Activated naive CD8-positive, alpha-beta T cell (primary cell): ENCODE measurements around the gene ACACA.
"Not testable (repeated sequence)": the region's sequence is repeated elsewhere in the genome, so short reads cannot be mapped to it uniquely, and the experiment has no call there.

Experiments used
- H3K27ac Mint-ChIP-seq: one replicate; pipeline ENCODE4 v1.8.0; 2021; ENCODE audit warnings: mixed read lengths
- H3K27me3 Mint-ChIP-seq: one replicate; pipeline ENCODE4 v1.8.0; 2021; ENCODE audit warnings: mixed read lengths
- H3K36me3 Mint-ChIP-seq: one replicate; pipeline ENCODE4 v1.8.0; 2021; ENCODE audit warnings: mixed read lengths
- H3K4me1 Mint-ChIP-seq: one replicate; pipeline ENCODE4 v1.8.0; 2021; ENCODE audit warnings: low read depth, mixed read lengths
- H3K4me3 Mint-ChIP-seq: one replicate; pipeline ENCODE4 v1.8.0; 2021; ENCODE audit warnings: mild to moderate bottlenecking, mixed read lengths
- H3K9me3 Mint-ChIP-seq: one replicate; pipeline ENCODE4 v1.8.0; 2021; ENCODE audit warnings: low read depth, mixed read lengths

The ACACA gene

DNA sequence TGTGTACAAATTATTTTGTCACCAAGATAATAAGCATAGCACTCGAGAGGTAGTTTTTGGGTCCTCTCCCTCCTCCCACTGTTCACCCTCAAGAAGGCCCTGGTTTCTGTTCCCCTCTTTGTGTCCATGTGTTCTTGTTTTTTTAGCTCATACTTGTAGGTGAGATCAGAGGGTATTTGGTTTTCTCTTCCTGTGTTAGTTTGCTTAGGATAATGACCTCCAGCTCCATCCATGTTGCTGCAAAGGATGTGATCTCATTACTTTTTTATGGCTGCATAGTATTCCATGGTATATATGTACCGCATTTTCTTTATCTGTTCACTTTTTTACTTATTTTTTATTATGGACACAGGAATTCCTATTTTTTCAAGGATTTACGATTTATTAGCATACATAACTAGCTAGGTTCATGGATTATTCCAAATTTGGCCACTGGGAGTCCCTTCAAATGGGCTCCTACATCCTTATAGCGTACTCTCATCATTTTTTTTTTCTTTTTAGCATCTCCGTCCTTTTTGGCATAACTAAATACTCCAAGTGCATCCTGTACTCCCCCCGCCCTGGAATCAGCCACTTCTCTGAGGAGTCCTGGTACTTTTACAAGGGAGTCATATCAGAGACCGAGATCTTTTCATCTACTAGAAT, 7.4 kb upstream of the ACACA start:
- peaks cover 14% of the 10 kb centered on the region for H3K4me1 Mint-ChIP-seq
- H3K36me3 Mint-ChIP-seq, result peaks cover 14% of the 10 kb centered on the region
- no peak overlapping the region for H3K4me3 Mint-ChIP-seq
- H3K27ac Mint-ChIP-seq, result no peak overlapping the region
- no peaks in the 10 kb centered on the region for H3K27me3 Mint-ChIP-seq
- H3K9me3 Mint-ChIP-seq, result no peaks in the 10 kb centered on the region

DNA sequence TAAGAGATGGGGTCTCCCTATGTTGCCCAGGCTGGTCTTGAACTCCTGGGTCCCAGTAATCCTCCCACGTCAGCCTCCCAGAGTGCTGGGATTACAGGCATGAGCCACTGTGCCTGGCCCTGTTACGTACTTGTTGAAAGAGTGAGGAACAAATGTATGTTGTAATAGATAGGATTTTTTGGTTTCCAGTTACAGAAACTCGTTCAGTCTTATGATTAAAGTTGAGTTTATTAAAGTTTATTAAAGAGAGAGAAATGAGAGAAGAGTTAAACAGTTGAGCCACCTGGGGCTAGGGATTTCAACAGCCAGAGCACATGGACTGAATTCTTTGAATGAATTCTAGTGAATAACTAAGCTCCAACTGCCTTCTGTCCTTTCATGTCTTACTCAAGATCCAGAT, 3.7 kb upstream of the ACACA start:
- Mint-ChIP-seq H3K4me1 (peaks cover 33% of the 10 kb centered on the region), H3K27me3 (no peaks in the 10 kb centered on the region), H3K4me3 (no peak overlapping the region), H3K36me3 (peaks cover 14% of the 10 kb centered on the region), H3K27ac (no peak overlapping the region), H3K9me3 (no peaks in the 10 kb centered on the region)

DNA sequence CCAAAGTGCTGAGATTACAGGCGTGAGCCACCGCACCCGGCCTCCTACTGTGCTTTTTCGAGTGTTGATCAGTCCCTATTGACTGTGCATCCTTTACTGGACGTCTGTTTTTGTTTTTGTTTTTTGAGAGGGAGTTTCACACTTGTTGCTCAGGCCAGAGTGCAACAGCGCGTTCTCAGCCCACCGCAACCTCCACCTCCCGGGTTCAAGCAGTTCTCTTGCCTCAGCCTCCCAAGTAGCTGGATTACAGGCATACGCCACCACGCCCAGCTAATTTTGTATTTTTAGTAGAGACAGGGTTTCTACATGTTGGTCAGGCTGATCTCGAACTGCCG, 1.5 kb upstream of the ACACA start:
- Mint-ChIP-seq H3K4me1 (peaks cover 40% of the 10 kb centered on the region), H3K27ac (peak overlapping the region; percentile 98), H3K4me3 (peak overlapping the region; percentile 97)
- not testable (repeated sequence) for H3K27me3 Mint-ChIP-seq, H3K36me3 Mint-ChIP-seq, H3K9me3 Mint-ChIP-seq

DNA sequence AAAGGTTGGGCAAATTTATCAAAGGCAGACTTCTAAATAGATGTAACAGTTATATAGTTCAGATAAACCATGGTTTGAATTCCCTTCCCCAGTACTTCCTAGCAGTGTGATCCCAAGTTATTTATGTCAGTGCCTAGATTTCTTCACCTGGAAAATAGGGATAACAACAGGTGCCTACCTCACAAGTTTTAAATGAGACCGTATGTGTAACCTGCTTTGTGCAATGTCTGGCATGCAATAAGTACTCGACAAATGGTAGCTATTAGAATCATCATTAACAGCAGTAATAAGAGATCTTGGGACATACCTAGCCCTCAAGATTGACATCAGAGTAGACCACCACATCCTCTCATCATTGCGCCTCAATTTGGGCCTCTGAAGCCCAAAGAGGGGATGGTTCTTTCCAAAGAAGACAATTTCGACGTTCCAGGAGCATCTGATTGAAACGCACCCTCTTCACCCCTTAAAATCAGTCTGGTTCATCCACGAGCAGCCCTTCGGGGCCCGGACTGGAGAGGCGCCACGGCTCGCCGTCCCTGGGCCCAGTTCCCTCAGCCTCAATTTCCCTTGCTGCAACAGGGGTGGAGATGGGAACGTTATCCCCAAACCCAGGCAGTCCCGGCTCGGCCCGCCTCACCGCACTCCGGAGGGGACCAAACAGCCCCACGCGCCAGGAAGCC, 541 bp downstream of the ACACA start:
- Mint-ChIP-seq H3K9me3 (no peaks in the 10 kb centered on the region), H3K27ac (peak overlapping the region; percentile 97), H3K4me1 (peaks cover 44% of the 10 kb centered on the region), H3K4me3 (peak overlapping the region; percentile 99), H3K36me3 (peaks cover 6% of the 10 kb centered on the region), H3K27me3 (no peaks in the 10 kb centered on the region)

DNA sequence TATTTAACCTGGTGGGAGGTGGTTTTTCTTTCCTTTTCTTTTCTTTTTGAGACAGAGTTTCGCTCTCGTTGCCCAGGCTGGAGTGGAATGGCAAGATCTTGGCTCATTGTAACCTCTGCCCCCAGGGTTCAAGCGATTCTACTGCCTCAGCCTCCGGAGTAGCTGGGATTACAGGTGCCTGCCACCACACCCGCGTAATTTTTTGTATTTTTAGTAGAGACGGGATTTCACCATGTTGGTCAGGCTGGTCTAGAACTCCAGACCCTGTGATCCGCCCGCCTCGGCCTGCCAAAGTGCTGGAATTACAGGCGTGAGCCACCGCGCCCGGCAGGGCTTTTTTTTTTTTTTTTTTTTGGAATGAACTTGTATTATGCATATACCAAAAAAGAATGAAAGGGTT, 1.1 kb downstream of the ACACA start:
- H3K36me3 Mint-ChIP-seq, H3K27me3 Mint-ChIP-seq, H3K9me3 Mint-ChIP-seq: not testable (repeated sequence)
- Mint-ChIP-seq H3K4me1 (peaks cover 42% of the 10 kb centered on the region), H3K4me3 (peak overlapping the region; percentile 99), H3K27ac (peak overlapping the region; percentile 18)

DNA sequence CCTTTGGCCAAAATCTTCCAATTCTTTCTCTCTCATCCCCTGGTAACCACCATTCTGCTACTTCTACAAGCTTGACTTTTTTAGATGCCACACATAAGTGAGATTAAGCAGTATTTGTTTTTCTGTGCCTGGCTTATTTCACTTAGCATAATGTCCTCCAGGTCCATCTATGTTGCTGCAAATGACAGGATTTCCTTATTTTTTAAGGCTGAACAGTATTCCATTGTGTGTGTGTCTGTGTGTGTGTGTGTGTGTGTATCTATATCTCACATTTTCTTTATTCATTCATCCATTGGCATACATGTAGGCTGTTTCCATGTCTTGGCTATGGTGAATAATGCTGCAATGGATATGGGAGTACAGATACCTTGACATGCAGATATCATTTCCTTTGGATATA, 6.1 kb downstream of the ACACA start:
- H3K27ac Mint-ChIP-seq, result no peak overlapping the region

DNA sequence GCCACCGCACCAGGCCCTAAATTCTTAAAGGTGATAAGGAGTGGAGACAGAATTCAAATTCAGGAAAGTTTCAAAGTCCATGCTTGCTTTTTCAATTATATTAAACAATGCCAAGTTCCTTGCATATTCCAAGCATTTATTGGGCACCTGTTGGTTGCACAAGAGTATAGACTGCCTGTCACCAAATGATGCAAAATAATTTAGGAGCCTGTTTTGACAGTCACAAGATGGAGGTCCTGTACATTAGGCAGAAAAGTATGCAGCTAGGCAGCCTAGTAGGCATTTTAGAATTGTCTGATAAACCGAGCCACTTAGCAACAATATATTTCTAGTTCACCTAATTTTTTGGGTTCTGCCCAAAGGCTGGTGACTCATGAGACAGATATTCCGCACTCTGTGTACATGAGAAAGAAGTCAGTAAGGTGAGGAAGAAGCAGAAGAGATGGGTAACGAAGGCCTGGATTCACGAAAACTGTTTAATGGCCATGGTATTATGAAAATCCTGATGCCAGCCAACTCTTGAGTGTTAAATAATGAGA, 7.3 kb downstream of the ACACA start:
- no peaks in the 10 kb centered on the region for H3K9me3 Mint-ChIP-seq
- H3K36me3 Mint-ChIP-seq, result no peaks in the 10 kb centered on the region
- no peaks in the 10 kb centered on the region for H3K27me3 Mint-ChIP-seq
- H3K4me3 Mint-ChIP-seq, result no peak overlapping the region
- no peak overlapping the region for H3K27ac Mint-ChIP-seq
- peaks cover 15% of the 10 kb centered on the region for H3K4me1 Mint-ChIP-seq

More for the DNA sequence above, 6.1 kb downstream of the ACACA start:
- Mint-ChIP-seq H3K27me3 (no peaks in the 10 kb centered on the region), H3K4me3 (no peak overlapping the region), H3K4me1 (peaks cover 24% of the 10 kb centered on the region), H3K9me3 (no peaks in the 10 kb centered on the region), H3K36me3 (peaks cover 5% of the 10 kb centered on the region)

DNA sequence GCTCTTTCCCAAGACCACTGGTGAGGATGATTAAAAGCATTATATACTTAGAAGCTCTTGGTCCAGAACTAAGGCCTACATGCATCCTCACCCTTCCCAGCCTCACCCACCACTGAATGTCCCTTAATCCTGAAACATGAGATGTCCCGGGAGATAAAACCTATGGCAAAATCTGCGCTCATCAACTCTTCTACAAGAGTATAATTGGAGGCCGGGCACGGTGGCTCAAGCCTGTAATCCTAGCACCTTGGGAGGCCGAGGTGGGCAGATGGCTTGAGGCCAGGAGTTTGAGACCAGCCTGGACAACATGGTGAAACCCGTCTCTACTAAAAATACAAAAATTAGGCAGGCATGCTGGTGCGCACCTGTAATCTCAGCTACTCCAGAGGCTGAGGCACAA, 13.3 kb downstream of the ACACA start:
- no peaks in the 10 kb centered on the region for H3K9me3 Mint-ChIP-seq
- no peaks in the 10 kb centered on the region for H3K27me3 Mint-ChIP-seq
- no peak overlapping the region for H3K4me3 Mint-ChIP-seq
- peaks cover 17% of the 10 kb centered on the region for H3K4me1 Mint-ChIP-seq
- H3K27ac Mint-ChIP-seq, result no peak overlapping the region
- peaks cover 5% of the 10 kb centered on the region for H3K36me3 Mint-ChIP-seq

DNA sequence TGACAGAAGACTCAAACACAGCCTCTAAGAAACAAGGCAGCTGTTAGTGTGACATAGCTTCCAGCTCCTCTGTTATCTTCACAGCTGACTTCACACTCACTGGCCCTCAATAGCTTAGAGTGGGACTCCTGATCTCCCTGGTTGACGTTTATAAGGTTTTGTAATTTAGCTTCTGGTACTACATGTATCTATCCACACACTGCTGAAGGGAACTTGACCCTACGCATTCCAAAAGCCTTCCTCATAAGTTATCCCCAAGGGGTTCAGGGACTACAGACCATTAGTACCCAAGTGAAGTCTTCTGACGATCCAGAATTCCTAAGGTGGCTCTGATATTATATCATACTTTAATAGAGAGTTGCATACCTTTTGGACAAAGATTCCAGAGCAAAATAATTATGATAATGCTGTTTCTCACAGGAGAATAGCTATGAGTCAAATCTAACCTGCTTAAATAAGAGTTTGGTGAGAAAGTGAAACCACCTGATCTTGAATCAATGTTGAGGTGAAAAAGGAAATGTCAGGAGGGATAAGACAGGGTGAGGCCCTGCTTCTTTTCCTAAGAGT, 14.5 kb downstream of the ACACA start:
- Mint-ChIP-seq H3K4me1 (peaks cover 14% of the 10 kb centered on the region), H3K36me3 (peaks cover 5% of the 10 kb centered on the region), H3K27me3 (no peaks in the 10 kb centered on the region), H3K4me3 (no peak overlapping the region), H3K9me3 (no peaks in the 10 kb centered on the region), H3K27ac (no peak overlapping the region)

DNA sequence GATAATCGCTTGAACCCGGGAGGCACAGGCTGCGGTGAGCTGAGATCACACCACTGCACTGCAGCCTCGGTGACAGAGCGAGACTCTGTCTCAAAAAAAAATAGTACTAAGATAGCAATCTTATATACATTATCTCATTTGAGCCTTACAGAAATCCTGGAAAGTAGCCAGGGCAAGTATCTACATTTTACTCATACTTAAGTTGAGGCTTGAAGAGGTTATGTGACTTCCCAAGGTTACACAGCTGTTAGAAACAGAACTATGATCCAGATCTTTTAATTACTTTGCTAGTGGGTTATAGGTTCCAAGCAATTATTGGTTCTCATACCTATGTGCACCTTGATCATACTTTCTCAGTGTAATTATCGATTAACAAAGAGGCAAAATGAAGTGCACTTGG, 15.5 kb downstream of the ACACA start:
- H3K4me1 Mint-ChIP-seq, result peaks cover 14% of the 10 kb centered on the region
- no peak overlapping the region for H3K4me3 Mint-ChIP-seq
- H3K9me3 Mint-ChIP-seq, result no peaks in the 10 kb centered on the region
- H3K27ac Mint-ChIP-seq, result no peak overlapping the region
- H3K36me3 Mint-ChIP-seq, result peaks cover 5% of the 10 kb centered on the region
- no peaks in the 10 kb centered on the region for H3K27me3 Mint-ChIP-seq

DNA sequence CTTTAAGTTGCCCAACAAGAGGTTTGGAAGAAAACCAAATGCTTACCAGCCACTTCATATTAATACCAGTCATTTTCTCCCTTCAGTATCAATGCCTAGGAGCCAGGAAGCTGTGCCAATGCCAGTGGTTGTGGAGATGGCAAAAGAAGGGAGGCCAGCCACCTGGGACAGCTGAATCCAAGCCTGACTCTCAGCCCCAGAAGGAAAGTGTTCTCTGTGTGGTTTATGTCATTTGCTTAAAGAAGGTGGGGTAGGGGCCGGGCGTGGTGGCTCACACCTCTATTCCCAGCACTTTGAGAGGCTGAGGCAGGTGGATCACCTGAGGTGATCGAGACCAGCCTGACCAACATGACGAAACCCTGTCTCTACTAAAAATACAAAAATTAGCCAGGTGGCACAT, 17.5 kb downstream of the ACACA start:
- Mint-ChIP-seq H3K4me3 (no peak overlapping the region), H3K36me3 (peaks cover 5% of the 10 kb centered on the region), H3K27ac (no peak overlapping the region), H3K27me3 (no peaks in the 10 kb centered on the region), H3K4me1 (peaks cover 14% of the 10 kb centered on the region), H3K9me3 (no peaks in the 10 kb centered on the region)

DNA sequence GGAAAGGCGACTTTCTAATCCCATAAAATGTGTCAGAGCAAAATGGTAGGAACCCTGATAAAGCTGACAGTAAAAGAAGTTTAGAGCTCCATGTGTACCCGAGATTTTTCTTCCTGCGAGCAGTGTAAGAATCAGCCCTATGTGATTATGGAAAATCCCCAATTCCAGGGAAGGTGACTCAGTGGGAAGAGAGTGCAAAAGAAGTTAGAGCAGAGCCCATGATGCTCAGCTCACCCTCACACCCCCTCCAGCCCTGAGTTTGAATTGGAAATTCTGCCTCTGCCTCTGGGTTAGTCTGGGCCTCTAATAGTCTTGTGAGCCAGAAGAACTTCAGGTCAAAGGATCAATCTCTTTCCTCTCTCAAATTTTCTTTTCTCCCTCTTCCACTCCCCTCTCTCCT, 18.4 kb downstream of the ACACA start:
- no peak overlapping the region for H3K27ac Mint-ChIP-seq
- H3K27me3 Mint-ChIP-seq, result no peaks in the 10 kb centered on the region
- H3K4me3 Mint-ChIP-seq, result no peak overlapping the region
- H3K4me1 Mint-ChIP-seq, result peaks cover 14% of the 10 kb centered on the region
- peaks cover 5% of the 10 kb centered on the region for H3K36me3 Mint-ChIP-seq
- H3K9me3 Mint-ChIP-seq, result no peaks in the 10 kb centered on the region

DNA sequence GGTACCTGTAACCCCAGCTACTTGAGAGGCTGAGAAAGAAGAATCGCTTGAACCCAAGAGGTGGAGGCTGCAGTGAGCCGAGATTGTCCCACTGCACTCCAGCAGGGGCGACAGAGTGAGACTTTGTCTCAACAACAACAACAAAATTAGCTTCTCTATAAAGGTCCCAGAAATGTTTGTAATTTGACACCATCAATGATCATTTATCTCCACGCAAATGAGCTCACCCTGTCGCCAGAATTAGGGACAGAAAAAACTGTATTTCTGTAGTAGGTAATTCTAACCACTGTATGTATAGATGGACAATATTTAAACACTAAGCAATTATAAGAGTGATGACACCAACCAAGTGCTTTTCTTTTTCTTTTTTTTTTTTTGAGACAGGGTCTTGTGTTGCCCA, 20.2 kb downstream of the ACACA start:
- peaks cover 5% of the 10 kb centered on the region for H3K36me3 Mint-ChIP-seq
- no peak overlapping the region for H3K27ac Mint-ChIP-seq
- no peaks in the 10 kb centered on the region for H3K27me3 Mint-ChIP-seq
- no peaks in the 10 kb centered on the region for H3K9me3 Mint-ChIP-seq
- H3K4me1 Mint-ChIP-seq, result peaks cover 2% of the 10 kb centered on the region
- no peak overlapping the region for H3K4me3 Mint-ChIP-seq

DNA sequence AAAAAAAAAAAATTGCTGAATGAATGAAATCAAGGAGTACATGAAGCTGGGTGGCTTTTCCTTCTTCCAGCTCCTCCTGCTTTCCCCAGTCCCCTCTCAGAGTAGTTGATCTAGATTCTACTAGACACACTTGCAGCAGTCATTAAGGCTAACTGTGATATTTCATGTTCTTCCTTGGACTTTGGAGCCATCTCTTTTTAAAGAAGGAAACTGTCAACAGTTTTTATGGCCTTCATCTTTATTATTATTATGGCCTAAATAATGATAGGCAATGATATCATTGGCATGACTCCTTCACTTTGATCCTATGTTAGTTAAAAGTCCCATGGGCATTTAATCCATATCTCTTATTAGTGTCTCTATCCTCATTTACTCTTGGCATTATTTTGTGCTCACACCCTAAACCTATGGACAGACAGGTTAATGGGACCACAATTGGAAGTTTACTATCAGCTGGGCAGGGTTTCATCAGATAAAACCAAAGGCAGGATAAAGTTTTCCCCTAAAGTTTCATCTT, 21.1 kb downstream of the ACACA start:
- no peaks in the 10 kb centered on the region for H3K9me3 Mint-ChIP-seq
- no peak overlapping the region for H3K27ac Mint-ChIP-seq
- H3K27me3 Mint-ChIP-seq, result no peaks in the 10 kb centered on the region
- H3K4me1 Mint-ChIP-seq, result no peaks in the 10 kb centered on the region
- H3K36me3 Mint-ChIP-seq, result peaks cover 5% of the 10 kb centered on the region
- no peak overlapping the region for H3K4me3 Mint-ChIP-seq

DNA sequence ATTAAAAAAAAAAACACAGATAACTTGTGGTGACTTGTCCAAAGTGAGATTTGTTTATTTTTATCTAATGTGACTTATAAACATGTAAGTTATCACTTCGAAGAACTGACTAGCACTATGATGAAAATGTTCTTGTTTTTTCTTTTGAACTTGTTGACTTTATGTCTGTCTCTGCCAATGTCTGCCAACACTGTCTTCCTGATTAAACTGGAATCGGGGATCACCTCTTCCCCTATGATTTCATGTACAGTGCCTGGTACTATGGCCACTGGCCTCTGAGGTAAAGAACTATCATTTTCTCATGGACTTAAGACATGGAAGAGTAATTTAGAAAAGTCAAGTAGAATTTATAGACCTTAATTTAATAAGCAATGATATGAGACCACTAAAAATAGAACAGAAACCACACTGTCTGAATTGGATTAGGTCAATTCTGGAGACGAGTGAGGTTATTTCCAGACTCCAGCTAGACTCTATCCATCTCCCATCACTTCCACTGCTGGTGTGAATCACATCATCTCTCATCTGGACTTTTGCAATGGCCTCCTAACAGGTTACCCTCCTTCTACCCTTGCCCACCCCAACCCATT, 22.0 kb downstream of the ACACA start:
- Mint-ChIP-seq H3K9me3 (no peaks in the 10 kb centered on the region), H3K4me1 (no peaks in the 10 kb centered on the region), H3K27ac (no peak overlapping the region), H3K4me3 (no peak overlapping the region), H3K27me3 (no peaks in the 10 kb centered on the region), H3K36me3 (peaks cover 5% of the 10 kb centered on the region)
